Left forelimb (tissue), 1 donor: ENCODE data around the gene THY1.
"Not testable (repeated sequence)": the region's sequence is repeated elsewhere in the genome, so short reads cannot be mapped to it uniquely, and the experiment has no call there.

ENCODE experiments used
- DNase-seq: peaks from one replicate; pipeline ENCODE4 v3.0.0-alpha.2; 2018; ENCODE audit warnings: low spot score

Gene THY1

GRCh38 chr11:119418759-119419158 is 4.2 kb downstream of the THY1 start:
- no peak for DNase-seq

- DNase-seq = no peak
Measured at GRCh38 chr11:119417726-119418540, 5.0 kb downstream of the THY1 start.

GRCh38 chr11:119416606-119417580 is 6.1 kb downstream of the THY1 start:
- no peak for DNase-seq

- no peak for DNase-seq
Measured at GRCh38 chr11:119415966-119416365, 7.0 kb downstream of the THY1 start.

- no peak for DNase-seq
Measured at GRCh38 chr11:119415517-119415916, 7.5 kb downstream of the THY1 start.

- DNase-seq = no peak
Measured at GRCh38 chr11:119414734-119415133, 8.2 kb downstream of the THY1 start.

- DNase-seq = no peak
Measured at GRCh38 chr11:119414321-119414720, 8.7 kb downstream of the THY1 start.

GRCh38 chr11:119412072-119412471 is 10.9 kb downstream of the THY1 start:
- DNase-seq = no peak

- no peak for DNase-seq
Measured at GRCh38 chr11:119410501-119410900, 12.5 kb downstream of the THY1 start.

- no peak for DNase-seq
Measured at GRCh38 chr11:119409731-119410130, 13.2 kb downstream of the THY1 start.

GRCh38 chr11:119406005-119406404 is 17.0 kb downstream of the THY1 start:
- no peak for DNase-seq

GRCh38 chr11:119405448-119405847 is 17.5 kb downstream of the THY1 start:
- not testable (repeated sequence) for DNase-seq

- DNase-seq = no peak
Measured at GRCh38 chr11:119404872-119405271, 18.1 kb downstream of the THY1 start.

GRCh38 chr11:119403021-119403420 is 20.0 kb downstream of the THY1 start:
- no peak for DNase-seq

- DNase-seq = no peak
Measured at GRCh38 chr11:119402470-119402869, 20.5 kb downstream of the THY1 start.

GRCh38 chr11:119400860-119401259 is 22.1 kb downstream of the THY1 start:
- DNase-seq = no peak

- DNase-seq = no peak
Measured at GRCh38 chr11:119397740-119398139, 25.2 kb downstream of the THY1 start.

GRCh38 chr11:119396835-119397234 is 26.1 kb downstream of the THY1 start:
- no peak for DNase-seq

- no peak for DNase-seq
Measured at GRCh38 chr11:119391275-119391674, 31.7 kb downstream of the THY1 start.

- DNase-seq = no peak
Measured at GRCh38 chr11:119389611-119390254, 33.2 kb downstream of the THY1 start.

GRCh38 chr11:119388103-119388502 is 34.9 kb downstream of the THY1 start:
- no peak for DNase-seq

GRCh38 chr11:119384332-119384731 is 38.6 kb downstream of the THY1 start:
- no peak for DNase-seq
